HepG2 (cell line): ENCODE data around the gene TCFL5. TPM values are rescaled to one million over a fixed set of nuclear protein-coding genes. Genes with fewer than 3 reads are reported as not detected.

Source experiments
- BCL6 ChIP-seq: IDR thresholded peaks from 2 replicates; pipeline ENCODE4 v1.6.1; 2016; ENCODE audit warnings: missing genetic modification reagents, missing compliant biosample characterization
- IKZF4 ChIP-seq: sonication (generic); formaldehyde crosslinking; IDR thresholded peaks from 2 replicates; pipeline ENCODE4 v1.5.1; 2020; ENCODE audit warnings: borderline replicate concordance, mild to moderate bottlenecking, low read depth, missing genetic modification reagents; ENCODE audit errors: not compliant biosample characterization
- MTA3 ChIP-seq: sonication (generic); formaldehyde crosslinking; IDR thresholded peaks from 2 replicates; pipeline ENCODE4 v1.4.0; 2020; ENCODE audit warnings: missing genetic modification reagents
- PAX8 ChIP-seq: sonication (generic); formaldehyde crosslinking; IDR thresholded peaks from 2 replicates; pipeline ENCODE4 v1.8.0; 2022; ENCODE audit warnings: mild to moderate bottlenecking, missing genetic modification reagents, borderline replicate concordance
- SRF ChIP-seq: IDR thresholded peaks from 2 replicates; pipeline ENCODE4 v1.6.1; 2011; ENCODE audit warnings: mild to moderate bottlenecking, low read depth, low read length, moderate library complexity
- TP53 ChIP-seq: sonication (generic); formaldehyde crosslinking; conservative IDR thresholded peaks from 2 replicates; pipeline ENCODE4 v1.4.0; 2020; ENCODE audit warnings: missing genetic modification reagents
- ZNF224 ChIP-seq: sonication (generic); formaldehyde crosslinking; IDR thresholded peaks from 2 replicates; pipeline ENCODE4 v1.5.0; 2020; ENCODE audit warnings: mild to moderate bottlenecking, missing genetic modification reagents
- ZNF263 ChIP-seq: sonication (generic); formaldehyde crosslinking; IDR thresholded peaks from 2 replicates; pipeline ENCODE4 v1.4.0; 2020; ENCODE audit warnings: missing genetic modification reagents
- ZNF670 ChIP-seq: sonication (generic); formaldehyde crosslinking; IDR thresholded peaks from 2 replicates; pipeline ENCODE4 v1.8.0; 2022; ENCODE audit warnings: mild to moderate bottlenecking, missing genetic modification reagents, borderline replicate concordance
- ZNF772 ChIP-seq: sonication (generic); formaldehyde crosslinking; IDR thresholded peaks from 2 replicates; pipeline ENCODE4 v1.5.0; 2020; ENCODE audit warnings: mild to moderate bottlenecking, missing genetic modification reagents
- polyA plus RNA-seq, 8 experiments: library from polyadenylated mRNA; depleted of rRNA in 3 of 8; stranded (reverse) in 7 of 8; unstranded in 1 of 8; fragments of >200 nt; fragmentation: Illumina TruSeq in 4 of 8; extraction: Trizol in 4 of 8; gene quantifications; 2 replicates each; pipeline versions ENCODE4 v1.2.1 to v1.2.3, GENCODE V29; 2011 to 2016; ENCODE audit warnings: low read depth in 4 of 8, missing spikeins in 1 of 8, mixed read lengths in 1 of 8; ENCODE audit not compliant: insufficient read depth in 1 of 8
- total RNA-seq, 5 experiments: library from RNA; depleted of rRNA; stranded (reverse); fragments of >200 nt; fragmentation: Illumina TruSeq; extraction: Trizol; gene quantifications; 2 replicates each; pipeline ENCODE4 v1.2.3, GENCODE V29; 2016; ENCODE audit warnings: low read depth in 1 of 5
- TF ChIP-seq, protein P1 (sequence below): sonication (generic); formaldehyde crosslinking; IDR thresholded peaks from 2 replicates; pipeline ENCODE4 v1.5.1; 2020; ENCODE audit warnings: missing genetic modification reagents, mild to moderate bottlenecking, borderline replicate concordance
- TF ChIP-seq, protein P2 (sequence below): sonication (generic); formaldehyde crosslinking; IDR thresholded peaks from 2 replicates; pipeline ENCODE4 v1.5.1; 2020; ENCODE audit warnings: missing genetic modification reagents, mild to moderate bottlenecking, borderline replicate concordance
- TF ChIP-seq, protein P3 (sequence below): sonication (generic); formaldehyde crosslinking; IDR thresholded peaks from 2 replicates; pipeline ENCODE4 v1.5.0; 2020; ENCODE audit warnings: mild to moderate bottlenecking, missing genetic modification reagents
- TF ChIP-seq, protein P4 (sequence below): sonication (generic); formaldehyde crosslinking; IDR thresholded peaks from 2 replicates; pipeline ENCODE4 v1.5.0; 2020; ENCODE audit warnings: missing genetic modification reagents
- TF ChIP-seq, protein P5 (sequence below): sonication (generic); formaldehyde crosslinking; IDR thresholded peaks from 2 replicates; pipeline ENCODE4 v1.5.0; 2020; ENCODE audit warnings: mild to moderate bottlenecking, missing genetic modification reagents

The TCFL5 gene
- total and polyA plus RNA-seq, 2 of the 13 experiments (the other 11 are each of a cell fraction or from before 2014, with no cell fraction given) = 14.8 to 20.0 TPM

DNA sequence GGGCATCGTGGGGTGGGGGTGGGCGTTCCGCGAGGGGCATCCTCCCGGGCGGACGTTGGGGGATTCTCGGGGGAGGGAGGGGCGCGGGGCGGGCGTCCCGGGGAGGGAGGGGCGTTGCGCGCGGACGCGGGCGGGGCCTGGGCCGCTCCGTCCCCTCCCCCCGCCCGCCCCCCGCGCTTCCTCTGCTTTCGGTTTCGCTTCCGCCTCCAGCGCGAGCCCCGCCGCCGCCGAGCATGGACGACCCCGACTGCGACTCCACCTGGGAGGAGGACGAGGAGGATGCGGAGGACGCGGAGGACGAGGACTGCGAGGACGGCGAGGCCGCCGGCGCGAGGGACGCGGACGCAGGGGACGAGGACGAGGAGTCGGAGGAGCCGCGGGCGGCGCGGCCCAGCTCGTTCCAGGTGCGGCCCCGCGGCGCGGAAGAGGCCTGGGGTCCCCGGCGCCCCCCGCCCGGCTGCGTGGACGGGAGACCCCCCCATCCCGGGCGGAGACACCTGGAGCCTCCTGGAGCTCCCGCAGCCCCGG lies 56.9 kb downstream of the TCFL5 start, which contains the start of gene OGFR (continued):
- TF ChIP-seq, protein P1, sequence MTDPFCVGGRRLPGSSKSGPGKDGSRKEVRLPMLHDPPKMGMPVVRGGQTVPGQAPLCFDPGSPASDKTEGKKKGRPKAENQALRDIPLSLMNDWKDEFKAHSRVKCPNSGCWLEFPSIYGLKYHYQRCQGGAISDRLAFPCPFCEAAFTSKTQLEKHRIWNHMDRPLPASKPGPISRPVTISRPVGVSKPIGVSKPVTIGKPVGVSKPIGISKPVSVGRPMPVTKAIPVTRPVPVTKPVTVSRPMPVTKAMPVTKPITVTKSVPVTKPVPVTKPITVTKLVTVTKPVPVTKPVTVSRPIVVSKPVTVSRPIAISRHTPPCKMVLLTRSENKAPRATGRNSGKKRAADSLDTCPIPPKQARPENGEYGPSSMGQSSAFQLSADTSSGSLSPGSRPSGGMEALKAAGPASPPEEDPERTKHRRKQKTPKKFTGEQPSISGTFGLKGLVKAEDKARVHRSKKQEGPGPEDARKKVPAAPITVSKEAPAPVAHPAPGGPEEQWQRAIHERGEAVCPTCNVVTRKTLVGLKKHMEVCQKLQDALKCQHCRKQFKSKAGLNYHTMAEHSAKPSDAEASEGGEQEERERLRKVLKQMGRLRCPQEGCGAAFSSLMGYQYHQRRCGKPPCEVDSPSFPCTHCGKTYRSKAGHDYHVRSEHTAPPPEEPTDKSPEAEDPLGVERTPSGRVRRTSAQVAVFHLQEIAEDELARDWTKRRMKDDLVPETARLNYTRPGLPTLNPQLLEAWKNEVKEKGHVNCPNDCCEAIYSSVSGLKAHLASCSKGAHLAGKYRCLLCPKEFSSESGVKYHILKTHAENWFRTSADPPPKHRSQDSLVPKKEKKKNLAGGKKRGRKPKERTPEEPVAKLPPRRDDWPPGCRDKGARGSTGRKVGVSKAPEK = no peak
- TF ChIP-seq, protein P2, sequence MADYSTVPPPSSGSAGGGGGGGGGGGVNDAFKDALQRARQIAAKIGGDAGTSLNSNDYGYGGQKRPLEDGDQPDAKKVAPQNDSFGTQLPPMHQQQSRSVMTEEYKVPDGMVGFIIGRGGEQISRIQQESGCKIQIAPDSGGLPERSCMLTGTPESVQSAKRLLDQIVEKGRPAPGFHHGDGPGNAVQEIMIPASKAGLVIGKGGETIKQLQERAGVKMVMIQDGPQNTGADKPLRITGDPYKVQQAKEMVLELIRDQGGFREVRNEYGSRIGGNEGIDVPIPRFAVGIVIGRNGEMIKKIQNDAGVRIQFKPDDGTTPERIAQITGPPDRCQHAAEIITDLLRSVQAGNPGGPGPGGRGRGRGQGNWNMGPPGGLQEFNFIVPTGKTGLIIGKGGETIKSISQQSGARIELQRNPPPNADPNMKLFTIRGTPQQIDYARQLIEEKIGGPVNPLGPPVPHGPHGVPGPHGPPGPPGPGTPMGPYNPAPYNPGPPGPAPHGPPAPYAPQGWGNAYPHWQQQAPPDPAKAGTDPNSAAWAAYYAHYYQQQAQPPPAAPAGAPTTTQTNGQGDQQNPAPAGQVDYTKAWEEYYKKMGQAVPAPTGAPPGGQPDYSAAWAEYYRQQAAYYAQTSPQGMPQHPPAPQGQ (CRISPR knock-in tag) = no peak
- TF ChIP-seq ZNF772 (peak; percentile 24; the same call in 1 of the 2 replicates), BCL6 (CRISPR knock-in tag) (peak; percentile 31; the same call in 1 of the 2 replicates), TP53 (CRISPR knock-in tag) (no peak), PAX8 (CRISPR knock-in tag) (no peak), ZNF263 (CRISPR knock-in tag) (peak; percentile 91), IKZF4 (peak; percentile 85), ZNF224 (CRISPR knock-in tag) (no peak), MTA3 (no peak), ZNF670 (CRISPR knock-in tag) (no peak), SRF (no peak)
- TF ChIP-seq, protein P3, sequence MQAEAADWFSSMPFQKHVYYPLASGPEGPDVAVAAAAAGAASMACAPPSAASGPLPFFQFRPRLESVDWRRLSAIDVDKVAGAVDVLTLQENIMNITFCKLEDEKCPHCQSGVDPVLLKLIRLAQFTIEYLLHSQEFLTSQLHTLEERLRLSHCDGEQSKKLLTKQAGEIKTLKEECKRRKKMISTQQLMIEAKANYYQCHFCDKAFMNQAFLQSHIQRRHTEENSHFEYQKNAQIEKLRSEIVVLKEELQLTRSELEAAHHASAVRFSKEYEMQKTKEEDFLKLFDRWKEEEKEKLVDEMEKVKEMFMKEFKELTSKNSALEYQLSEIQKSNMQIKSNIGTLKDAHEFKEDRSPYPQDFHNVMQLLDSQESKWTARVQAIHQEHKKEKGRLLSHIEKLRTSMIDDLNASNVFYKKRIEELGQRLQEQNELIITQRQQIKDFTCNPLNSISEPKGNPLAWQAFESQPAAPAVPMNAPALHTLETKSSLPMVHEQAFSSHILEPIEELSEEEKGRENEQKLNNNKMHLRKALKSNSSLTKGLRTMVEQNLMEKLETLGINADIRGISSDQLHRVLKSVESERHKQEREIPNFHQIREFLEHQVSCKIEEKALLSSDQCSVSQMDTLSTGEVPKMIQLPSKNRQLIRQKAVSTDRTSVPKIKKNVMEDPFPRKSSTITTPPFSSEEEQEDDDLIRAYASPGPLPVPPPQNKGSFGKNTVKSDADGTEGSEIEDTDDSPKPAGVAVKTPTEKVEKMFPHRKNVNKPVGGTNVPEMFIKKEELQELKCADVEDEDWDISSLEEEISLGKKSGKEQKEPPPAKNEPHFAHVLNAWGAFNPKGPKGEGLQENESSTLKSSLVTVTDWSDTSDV (CRISPR knock-in tag) = peak; percentile 74; the same call in 1 of the 2 replicates
- TF ChIP-seq, protein P4, sequence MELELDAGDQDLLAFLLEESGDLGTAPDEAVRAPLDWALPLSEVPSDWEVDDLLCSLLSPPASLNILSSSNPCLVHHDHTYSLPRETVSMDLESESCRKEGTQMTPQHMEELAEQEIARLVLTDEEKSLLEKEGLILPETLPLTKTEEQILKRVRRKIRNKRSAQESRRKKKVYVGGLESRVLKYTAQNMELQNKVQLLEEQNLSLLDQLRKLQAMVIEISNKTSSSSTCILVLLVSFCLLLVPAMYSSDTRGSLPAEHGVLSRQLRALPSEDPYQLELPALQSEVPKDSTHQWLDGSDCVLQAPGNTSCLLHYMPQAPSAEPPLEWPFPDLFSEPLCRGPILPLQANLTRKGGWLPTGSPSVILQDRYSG (CRISPR knock-in tag) = no peak
- TF ChIP-seq, protein P5, sequence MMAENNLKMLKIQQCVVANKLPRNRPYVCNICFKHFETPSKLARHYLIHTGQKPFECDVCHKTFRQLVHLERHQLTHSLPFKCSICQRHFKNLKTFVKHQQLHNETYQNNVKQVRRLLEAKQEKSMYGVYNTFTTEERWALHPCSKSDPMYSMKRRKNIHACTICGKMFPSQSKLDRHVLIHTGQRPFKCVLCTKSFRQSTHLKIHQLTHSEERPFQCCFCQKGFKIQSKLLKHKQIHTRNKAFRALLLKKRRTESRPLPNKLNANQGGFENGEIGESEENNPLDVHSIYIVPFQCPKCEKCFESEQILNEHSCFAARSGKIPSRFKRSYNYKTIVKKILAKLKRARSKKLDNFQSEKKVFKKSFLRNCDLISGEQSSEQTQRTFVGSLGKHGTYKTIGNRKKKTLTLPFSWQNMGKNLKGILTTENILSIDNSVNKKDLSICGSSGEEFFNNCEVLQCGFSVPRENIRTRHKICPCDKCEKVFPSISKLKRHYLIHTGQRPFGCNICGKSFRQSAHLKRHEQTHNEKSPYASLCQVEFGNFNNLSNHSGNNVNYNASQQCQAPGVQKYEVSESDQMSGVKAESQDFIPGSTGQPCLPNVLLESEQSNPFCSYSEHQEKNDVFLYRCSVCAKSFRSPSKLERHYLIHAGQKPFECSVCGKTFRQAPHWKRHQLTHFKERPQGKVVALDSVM (CRISPR knock-in tag) = no peak
